Neural cell (in vitro differentiated cells): Measurements from ENCODE around the gene SLC15A4. TPM values are rescaled to one million over a fixed set of nuclear protein-coding genes. Genes with fewer than 3 reads are reported as not detected.

Experiments used
- H2AFZ ChIP-seq: fragments of 200-600, 300-800 bp; sonication (generic), shearing (Covaris generic); 2 replicates; pipeline ENCODE4 v1.6.0; 2014; ENCODE audit warnings: low read depth, mild to moderate bottlenecking, antibody characterized with exemption, low read length, moderate library complexity
- H3F3A ChIP-seq: fragments of 200-600 bp; shearing (Covaris generic); 2 replicates; pipeline ENCODE4 v1.6.1; 2016; ENCODE audit warnings: mild to moderate bottlenecking, moderate library complexity, mixed read lengths, antibody characterized with exemption, low read length; ENCODE audit not compliant: insufficient read depth, poor library complexity, severe bottlenecking
- H3K27ac ChIP-seq: fragments of 200-600, 300-800 bp; sonication (generic), shearing (Covaris generic); 2 replicates; pipeline ENCODE4 v1.5.1; 2014; ENCODE audit warnings: mild to moderate bottlenecking, low read length, moderate library complexity
- H3K27me3 ChIP-seq: fragments of 300-800, 200-600 bp; sonication (generic), shearing (Covaris generic); 2 replicates; pipeline ENCODE4 v1.6.0; 2014; ENCODE audit warnings: mild to moderate bottlenecking, low read depth, low read length, moderate library complexity; ENCODE audit not compliant: insufficient read depth
- H3K36me3 ChIP-seq: fragments of 300-800, 200-600 bp; sonication (generic), shearing (Covaris generic); 2 replicates; pipeline ENCODE4 v1.5.1; 2014; ENCODE audit warnings: mild to moderate bottlenecking, antibody characterized with exemption, low read length, moderate library complexity; ENCODE audit not compliant: insufficient read depth
- H3K4me2 ChIP-seq: fragments of 300-800, 200-600 bp; sonication (generic), shearing (Covaris generic); 2 replicates; pipeline ENCODE4 v1.6.0; 2014; ENCODE audit warnings: mild to moderate bottlenecking, low read length
- H3K4me3 ChIP-seq: fragments of 300-800, 200-600 bp; sonication (generic), shearing (Covaris generic); 2 replicates; pipeline ENCODE4 v1.5.1; 2014; ENCODE audit warnings: mild to moderate bottlenecking, low read length, moderate library complexity
- H3K79me2 ChIP-seq: fragments of 200-600 bp; shearing (Covaris generic); replicated peaks from 2 replicates; pipeline ENCODE4 v1.6.0; 2014; ENCODE audit warnings: mild to moderate bottlenecking, low read length, moderate library complexity; ENCODE audit not compliant: insufficient read depth
- H3K9ac ChIP-seq: fragments of 300-800, 200-600 bp; sonication (generic), shearing (Covaris generic); 2 replicates; pipeline ENCODE4 v1.6.1; 2016; ENCODE audit warnings: mild to moderate bottlenecking, low read length, mixed read lengths
- H3K9me2 ChIP-seq: fragments of 200-600 bp; shearing (Covaris generic); 2 replicates; pipeline ENCODE4 v1.6.1; 2016; ENCODE audit warnings: mild to moderate bottlenecking, low read length, mixed read lengths; ENCODE audit not compliant: insufficient read depth
- H3K9me3 ChIP-seq: fragments of 200-600, 300-800 bp; sonication (generic), shearing (Covaris generic); 2 replicates; pipeline ENCODE4 v1.6.1; 2016; ENCODE audit warnings: mild to moderate bottlenecking, mixed run types, low read length, moderate library complexity, mixed read lengths
- H4K20me1 ChIP-seq: fragments of 200-600 bp; shearing (Covaris generic); 2 replicates; pipeline ENCODE4 v1.6.1; 2016; ENCODE audit warnings: mild to moderate bottlenecking, mixed run types; ENCODE audit not compliant: insufficient read depth
- CTCF ChIP-seq: fragments of 450-650 bp; IDR thresholded peaks from 2 replicates; pipeline ENCODE4 v1.5.1; 2014; ENCODE audit warnings: antibody characterized with exemption, mild to moderate bottlenecking, moderate library complexity; ENCODE audit not compliant: poor library complexity, severe bottlenecking
- EP300 ChIP-seq: fragments of 450-650 bp; conservative IDR thresholded peaks from 2 replicates; pipeline ENCODE4 v1.6.1; 2014; ENCODE audit warnings: antibody characterized with exemption, mild to moderate bottlenecking, moderate library complexity; ENCODE audit not compliant: poor library complexity, severe bottlenecking
- EZH2 ChIP-seq: fragments of 200-600, 300-800 bp; shearing (Covaris generic), sonication (generic); IDR thresholded peaks from 2 replicates; pipeline ENCODE4 v1.6.1; 2014; ENCODE audit warnings: antibody characterized with exemption, low read length, borderline replicate concordance, mild to moderate bottlenecking; ENCODE audit not compliant: insufficient read depth, poor library complexity, severe bottlenecking
- MXI1 ChIP-seq: fragments of 450-650 bp; conservative IDR thresholded peaks from 2 replicates; pipeline ENCODE4 v1.6.1; 2014; ENCODE audit warnings: antibody characterized with exemption, mild to moderate bottlenecking; ENCODE audit not compliant: poor library complexity, severe bottlenecking
- POLR2AphosphoS5 ChIP-seq: IDR thresholded peaks from 2 replicates; pipeline ENCODE4 v1.6.1; 2012
- RAD21 ChIP-seq: fragments of 450-650 bp; conservative IDR thresholded peaks from 2 replicates; pipeline ENCODE4 v1.6.1; 2014; ENCODE audit warnings: antibody characterized with exemption, mild to moderate bottlenecking, moderate library complexity
- REST ChIP-seq: IDR thresholded peaks from 2 replicates; pipeline ENCODE4 v1.6.1; 2012; ENCODE audit warnings: borderline replicate concordance
- SMC3 ChIP-seq: fragments of 450-650 bp; conservative IDR thresholded peaks from 2 replicates; pipeline ENCODE4 v1.6.1; 2014; ENCODE audit warnings: antibody characterized with exemption, mild to moderate bottlenecking, moderate library complexity; ENCODE audit not compliant: poor library complexity
- TAF1 ChIP-seq: IDR thresholded peaks from 2 replicates; pipeline ENCODE4 v1.6.1; 2012; ENCODE audit warnings: low read depth
- polyA plus RNA-seq: library from polyadenylated mRNA; depleted of rRNA; stranded (reverse); fragments of >200 nt; gene quantifications from 2 replicates; pipeline ENCODE4 v1.2.3, GENCODE V29; 2014

Gene SLC15A4
- polyA plus RNA-seq, 1 donor from 2014 or later = 34.7 TPM

- Histone ChIP-seq H3K27me3 (peaks cover 23% of the 10 kb centered on the region), H3K36me3 (no peaks in the 10 kb centered on the region), H3K9ac (no peak overlapping the region), H3K9me2 (no peaks in the 10 kb centered on the region), H3K79me2 (no peaks in the 10 kb centered on the region), H3K4me3 (no peak overlapping the region), H3K4me2 (no peak overlapping the region), H3K27ac (no peak overlapping the region), H3K9me3 (no peaks in the 10 kb centered on the region), H2AFZ (no peak overlapping the region), H4K20me1 (no peaks in the 10 kb centered on the region), H3F3A (no peaks in the 10 kb centered on the region)
- TF ChIP-seq MXI1 (no peak), RAD21 (no peak)
Measured at GRCh38 chr12:128856035-128856790, 32.5 kb upstream of the SLC15A4 start.

GRCh38 chr12:128853600-128854197 is 29.9 kb upstream of the SLC15A4 start:
- Histone ChIP-seq H2AFZ (peak overlapping the region; percentile 56), H3K27ac (no peak overlapping the region), H3K4me3 (peak overlapping the region; percentile 66), H3F3A (no peaks in the 10 kb centered on the region), H4K20me1 (no peaks in the 10 kb centered on the region), H3K9me2 (no peaks in the 10 kb centered on the region), H3K9ac (peak overlapping the region; percentile 61), H3K9me3 (no peaks in the 10 kb centered on the region), H3K27me3 (peaks cover 23% of the 10 kb centered on the region), H3K79me2 (no peaks in the 10 kb centered on the region), H3K4me2 (peak overlapping the region; percentile 44), H3K36me3 (no peaks in the 10 kb centered on the region)
- TF ChIP-seq SMC3 = no peak
- peak; percentile 21 for TF ChIP-seq MXI1
- no peak for TF ChIP-seq RAD21
- no peak for TF ChIP-seq REST

DNA sequence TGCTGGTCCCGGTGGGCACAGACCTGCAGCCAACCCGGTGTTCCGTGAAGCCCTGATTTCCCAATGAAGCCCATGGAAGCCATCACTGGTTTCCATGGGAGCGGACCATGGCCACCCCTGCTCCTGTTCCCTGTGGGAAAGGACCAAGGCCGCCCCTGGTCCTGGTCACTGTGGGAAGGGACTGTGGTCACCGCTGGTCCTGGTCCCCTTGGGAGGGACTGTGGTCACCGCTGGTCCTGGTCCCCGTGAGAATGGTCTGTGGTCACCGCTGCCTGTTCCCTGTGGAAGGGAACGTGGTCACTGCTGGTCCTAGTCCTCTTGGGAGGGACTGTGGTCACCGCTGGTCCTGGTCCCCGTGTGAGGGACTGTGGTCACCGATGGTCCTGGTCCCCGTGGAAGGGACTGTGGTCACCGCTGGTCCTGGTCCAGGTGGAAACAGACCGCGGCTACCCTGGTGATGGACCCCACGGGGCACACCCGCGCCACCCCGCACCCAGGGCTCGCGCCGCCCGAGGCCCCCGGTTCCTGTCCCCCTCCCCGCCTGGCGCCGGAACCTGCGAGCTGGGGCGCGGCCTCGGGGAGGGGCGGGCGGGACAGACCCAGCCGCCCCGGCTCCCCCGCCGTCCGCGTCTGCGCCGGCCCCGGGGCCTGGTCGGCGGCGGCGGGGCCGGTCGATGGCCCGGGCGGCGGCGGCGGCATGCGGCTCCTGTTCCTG is 29.3 kb upstream of the SLC15A4 start, which contains the start of gene GLT1D1:
Gene GLT1D1, plus strand, starts transcription at position 594 of the 715 bp plus-strand sequence. Its CDS starts 104 bp downstream, at position 698.
- no peaks in the 10 kb centered on the region for H3K79me2 ChIP-seq
- no peaks in the 10 kb centered on the region for H3K36me3 ChIP-seq
- H3K9me2 ChIP-seq = no peaks in the 10 kb centered on the region
- H4K20me1 ChIP-seq = no peaks in the 10 kb centered on the region
- no peak within 1 kb of the TSS for H3K27ac ChIP-seq
- H3K9me3 ChIP-seq = no peaks in the 10 kb centered on the region
- peak within 1 kb of the TSS; percentile 61 for H3K9ac ChIP-seq
- no peaks in the 10 kb centered on the region for H3F3A ChIP-seq
- peak within 1 kb of the TSS; percentile 56 for H2AFZ ChIP-seq
- peak within 1 kb of the TSS; percentile 44 for H3K4me2 ChIP-seq
- peak within 1 kb of the TSS; percentile 66 for H3K4me3 ChIP-seq
- TF ChIP-seq EP300 (no peak), RAD21 (no peak), TAF1 (no peak), POLR2AphosphoS5 (no peak), MXI1 (no peak), EZH2 (no peak), SMC3 (no peak), CTCF (no peak), REST (no peak)
- H3K27me3 ChIP-seq = peaks cover 23% of the 10 kb centered on the region
